Stomach (tissue), 4 donors: ENCODE data around the gene KRT5.

Experiments
- EP300 ChIP-seq: sonication (generic); formaldehyde crosslinking; IDR thresholded peaks from one replicate; pipeline ENCODE4 v1.6.1; 2017; ENCODE audit warnings: antibody characterized with exemption
- POLR2A ChIP-seq, 4 donors: fragments of 450-650 bp; IDR thresholded peaks; one replicate each; pipeline ENCODE4 v1.6.1; 2016; ENCODE audit warnings: antibody characterized with exemption in 4 of 4, control low read depth in 2 of 4, mild to moderate bottlenecking in 1 of 4, moderate library complexity in 1 of 4
- POLR2AphosphoS5 ChIP-seq, 3 donors: sonication (generic); formaldehyde crosslinking; IDR thresholded peaks; one replicate each; pipeline ENCODE4 v1.6.1; 2016; ENCODE audit warnings: antibody characterized with exemption in 3 of 3
- TF ChIP-seq, protein P1 (sequence below), 7 experiments: fragments of 450-650 bp in 4 of 7; fragments of 200-600 bp in 3 of 7; sonication (generic) in 3 of 7; IDR thresholded peaks; one replicate each; pipeline ENCODE4 v1.5.1; 2016 to 2019; ENCODE audit warnings: antibody characterized with exemption in 7 of 7, control low read depth in 2 of 7, mild to moderate bottlenecking in 1 of 7

DNA sequence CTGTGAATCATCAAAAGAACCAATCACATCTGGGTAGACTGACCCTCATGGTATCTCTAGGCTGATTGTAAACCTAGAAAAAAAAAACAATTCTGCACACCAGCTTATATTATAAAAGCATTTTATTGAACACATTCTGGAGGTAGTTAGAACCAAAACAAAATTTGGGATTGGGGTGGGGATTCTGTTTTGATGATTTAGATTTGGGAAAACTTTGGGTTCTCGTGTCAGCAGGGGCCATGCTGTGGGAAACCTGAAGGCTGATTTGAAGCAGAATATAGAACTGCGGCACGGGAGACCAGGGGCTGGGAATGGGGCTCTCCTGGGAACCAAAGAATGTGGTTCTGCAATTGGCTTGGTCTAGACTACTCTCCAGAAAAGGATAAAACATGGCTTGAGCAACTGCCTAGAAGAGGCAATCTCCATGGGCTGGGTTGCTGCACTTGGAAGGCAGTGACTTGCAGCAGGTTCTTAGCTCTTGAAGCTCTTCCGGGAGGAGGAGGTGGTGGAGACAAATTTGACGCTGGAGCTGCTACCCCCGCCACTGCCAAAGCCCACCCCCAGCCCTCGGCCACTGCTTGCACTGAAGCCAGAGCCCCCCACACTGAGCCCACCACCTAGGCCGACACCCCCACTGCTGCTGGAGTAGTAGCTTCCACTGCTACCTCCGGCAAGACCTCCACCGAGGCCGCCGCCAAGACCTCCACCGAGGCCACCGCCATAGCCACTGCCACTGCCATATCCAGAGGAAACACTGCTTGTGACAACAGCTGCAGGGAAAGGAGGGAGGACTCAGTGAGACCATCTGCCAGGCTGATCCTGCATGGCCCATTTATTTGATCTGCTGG is 5.5 kb downstream of the KRT5 start:
- TF ChIP-seq, protein P1, sequence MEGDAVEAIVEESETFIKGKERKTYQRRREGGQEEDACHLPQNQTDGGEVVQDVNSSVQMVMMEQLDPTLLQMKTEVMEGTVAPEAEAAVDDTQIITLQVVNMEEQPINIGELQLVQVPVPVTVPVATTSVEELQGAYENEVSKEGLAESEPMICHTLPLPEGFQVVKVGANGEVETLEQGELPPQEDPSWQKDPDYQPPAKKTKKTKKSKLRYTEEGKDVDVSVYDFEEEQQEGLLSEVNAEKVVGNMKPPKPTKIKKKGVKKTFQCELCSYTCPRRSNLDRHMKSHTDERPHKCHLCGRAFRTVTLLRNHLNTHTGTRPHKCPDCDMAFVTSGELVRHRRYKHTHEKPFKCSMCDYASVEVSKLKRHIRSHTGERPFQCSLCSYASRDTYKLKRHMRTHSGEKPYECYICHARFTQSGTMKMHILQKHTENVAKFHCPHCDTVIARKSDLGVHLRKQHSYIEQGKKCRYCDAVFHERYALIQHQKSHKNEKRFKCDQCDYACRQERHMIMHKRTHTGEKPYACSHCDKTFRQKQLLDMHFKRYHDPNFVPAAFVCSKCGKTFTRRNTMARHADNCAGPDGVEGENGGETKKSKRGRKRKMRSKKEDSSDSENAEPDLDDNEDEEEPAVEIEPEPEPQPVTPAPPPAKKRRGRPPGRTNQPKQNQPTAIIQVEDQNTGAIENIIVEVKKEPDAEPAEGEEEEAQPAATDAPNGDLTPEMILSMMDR (IDR thresholded peaks at IDR 0.05): no peak
- no peak for TF ChIP-seq POLR2AphosphoS5 (IDR thresholded peaks at IDR 0.05)
- TF ChIP-seq POLR2A (IDR thresholded peaks at IDR 0.05): no peak
- TF ChIP-seq EP300: no peak
